ENCODE results near the gene OPRM1.

- TF ChIP-seq CTCF (IDR thresholded peaks at IDR 0.05; ENCODE audit: insufficient read depth, low read depth, low read length) (no peak), EZH2 (IDR thresholded peaks at IDR 0.05; ENCODE audit: insufficient read depth, low read length) (no peak)
Observed at GRCh38 chr6:154071236-154071635, 32.2 kb downstream of the OPRM1 start.
